H9 (cell line): ENCODE data around the gene MDFIC. TPM values are rescaled to one million over a fixed set of nuclear protein-coding genes. Genes with fewer than 3 reads are reported as not detected.

ENCODE experiments used
- DNase-seq: peaks from one replicate; pipeline ENCODE4 v3.0.0-alpha.2; 2017
- H2AFZ ChIP-seq: one replicate; pipeline ENCODE4 v1.6.1; 2013; ENCODE audit warnings: mild to moderate bottlenecking, low read length, control low read depth, moderate library complexity
- H2AK5ac ChIP-seq: 2 replicates; pipeline ENCODE4 v1.6.1; 2013; ENCODE audit warnings: low read length, control low read depth, mixed read lengths; ENCODE audit not compliant: insufficient read length
- H2BK120ac ChIP-seq: one replicate; pipeline ENCODE4 v1.6.1; 2013; ENCODE audit warnings: low read depth, mild to moderate bottlenecking, low read length, control low read depth, inconsistent platforms; ENCODE audit not compliant: poor library complexity, severe bottlenecking
- H2BK12ac ChIP-seq: 2 replicates; pipeline ENCODE4 v1.6.1; 2013; ENCODE audit warnings: low read length, control low read depth, mixed read lengths, low read depth; ENCODE audit not compliant: insufficient read length
- H2BK15ac ChIP-seq: 2 replicates; pipeline ENCODE4 v1.6.1; 2013; ENCODE audit warnings: low read depth, low read length, control low read depth
- H2BK20ac ChIP-seq: one replicate; pipeline ENCODE4 v1.6.1; 2013; ENCODE audit warnings: low read depth, mild to moderate bottlenecking, low read length, control low read depth, inconsistent platforms; ENCODE audit not compliant: poor library complexity, severe bottlenecking
- H2BK5ac ChIP-seq: 2 replicates; pipeline ENCODE4 v1.6.1; 2013; ENCODE audit warnings: low read length, control low read depth, mixed read lengths; ENCODE audit not compliant: insufficient read length
- H3K14ac ChIP-seq: 2 replicates; pipeline ENCODE4 v1.6.1; 2013; ENCODE audit warnings: low read length, control low read depth; ENCODE audit not compliant: insufficient read depth
- H3K18ac ChIP-seq: 2 replicates; pipeline ENCODE4 v1.6.1; 2013; ENCODE audit warnings: low read depth, mild to moderate bottlenecking, mixed read lengths, low read length, control low read depth; ENCODE audit not compliant: insufficient read length
- H3K23ac ChIP-seq: 2 replicates; pipeline ENCODE4 v1.6.1; 2013; ENCODE audit warnings: low read length, control low read depth, mixed read lengths, low read depth; ENCODE audit not compliant: insufficient read length
- H3K23me2 ChIP-seq: 2 replicates; pipeline ENCODE4 v1.6.1; 2013; ENCODE audit warnings: low read depth, mild to moderate bottlenecking, mixed read lengths, low read length, control low read depth; ENCODE audit not compliant: insufficient read length, poor library complexity, severe bottlenecking
- H3K27ac ChIP-seq: 2 replicates; pipeline ENCODE4 v1.5.1; 2013; ENCODE audit warnings: low read length, control low read depth, mixed read lengths, low read depth; ENCODE audit not compliant: insufficient read length
- H3K27me3 ChIP-seq: 2 replicates; pipeline ENCODE4 v1.6.1; 2013; ENCODE audit warnings: low read length, control low read depth, inconsistent platforms; ENCODE audit not compliant: insufficient read depth
- H3K4ac ChIP-seq: 2 replicates; pipeline ENCODE4 v1.6.1; 2013; ENCODE audit warnings: low read depth, mild to moderate bottlenecking, control low read depth, inconsistent platforms, low read length, moderate library complexity
- H3K4me1 ChIP-seq: 2 replicates; pipeline ENCODE4 v1.6.1; 2013; ENCODE audit warnings: low read length, control low read depth, inconsistent platforms; ENCODE audit not compliant: insufficient read depth
- H3K4me2 ChIP-seq: 2 replicates; pipeline ENCODE4 v1.6.1; 2013; ENCODE audit warnings: low read length, control low read depth, mixed read lengths; ENCODE audit not compliant: insufficient read length, insufficient read depth
- H3K56ac ChIP-seq: 2 replicates; pipeline ENCODE4 v1.6.1; 2013; ENCODE audit warnings: low read depth, mild to moderate bottlenecking, mixed read lengths, low read length, control low read depth; ENCODE audit not compliant: insufficient read length
- H3K79me1 ChIP-seq: 2 replicates; pipeline ENCODE4 v1.6.1; 2013; ENCODE audit warnings: low read depth, mild to moderate bottlenecking, moderate library complexity, low read length, control low read depth, inconsistent platforms; ENCODE audit not compliant: insufficient read depth, poor library complexity, severe bottlenecking
- H3K79me2 ChIP-seq: 2 replicates; pipeline ENCODE4 v1.6.1; 2013; ENCODE audit warnings: low read length, control low read depth, inconsistent platforms; ENCODE audit not compliant: insufficient read depth
- H3K9ac ChIP-seq: 2 replicates; pipeline ENCODE4 v1.6.1; 2013; ENCODE audit warnings: low read length, control low read depth, mixed read lengths; ENCODE audit not compliant: insufficient read length; ENCODE audit errors: extremely low read depth
- H3K9me3 ChIP-seq: one replicate; pipeline ENCODE4 v1.6.1; 2013; ENCODE audit warnings: low read depth, low read length, inconsistent platforms; ENCODE audit not compliant: control insufficient read depth
- H3T11ph ChIP-seq: one replicate; pipeline ENCODE4 v1.6.1; 2013; ENCODE audit warnings: mild to moderate bottlenecking, low read length, control low read depth, inconsistent platforms
- H4K20me1 ChIP-seq: one replicate; pipeline ENCODE4 v1.6.1; 2013; ENCODE audit not compliant: control insufficient read depth, insufficient read length, insufficient read depth
- H4K5ac ChIP-seq: 2 replicates; pipeline ENCODE4 v1.6.1; 2013; ENCODE audit warnings: low read depth, mild to moderate bottlenecking, mixed read lengths, low read length, control low read depth; ENCODE audit not compliant: insufficient read length
- H4K8ac ChIP-seq: replicated peaks from 2 replicates; pipeline ENCODE4 v1.6.1; 2013; ENCODE audit warnings: low read length, control low read depth, mixed read lengths, low read depth; ENCODE audit not compliant: insufficient read length
- H4K91ac ChIP-seq: 2 replicates; pipeline ENCODE4 v1.6.1; 2013; ENCODE audit warnings: low read depth, mild to moderate bottlenecking, moderate library complexity, mixed read lengths, low read length, control low read depth; ENCODE audit not compliant: insufficient read length
- H3K27ac Mint-ChIP-seq, 3 experiments: 2 replicates in 2 of 3; 3 replicates in 1 of 3; pipeline ENCODE4 v1.8.0; 2020 to 2021; ENCODE audit warnings: mixed read lengths in 3 of 3, mild to moderate bottlenecking in 1 of 3, moderate library complexity in 1 of 3
- H3K27me3 Mint-ChIP-seq: 2 replicates; pipeline ENCODE4 v1.8.0; 2021; ENCODE audit warnings: low read depth, mild to moderate bottlenecking, moderate library complexity, mixed read lengths
- H3K36me3 Mint-ChIP-seq, 3 experiments: 2 replicates in 2 of 3; 3 replicates in 1 of 3; pipeline ENCODE4 v1.8.0; 2020 to 2021; ENCODE audit warnings: low read depth in 3 of 3, mixed read lengths in 3 of 3; ENCODE audit not compliant: insufficient read depth in 1 of 3
- H3K4me1 Mint-ChIP-seq, 2 experiments: 2 replicates each; pipeline ENCODE4 v1.8.0; 2020; ENCODE audit warnings: mixed read lengths in 2 of 2
- H3K4me3 Mint-ChIP-seq, 2 experiments: 2 replicates in 1 of 2; 3 replicates in 1 of 2; pipeline ENCODE4 v1.8.0; 2020 to 2021; ENCODE audit warnings: mild to moderate bottlenecking in 2 of 2, mixed read lengths in 2 of 2, moderate library complexity in 1 of 2
- H3K9me3 Mint-ChIP-seq, 2 experiments: 2 replicates in 1 of 2; 3 replicates in 1 of 2; pipeline ENCODE4 v1.8.0; 2020; ENCODE audit warnings: mild to moderate bottlenecking in 2 of 2, mixed read lengths in 2 of 2, moderate library complexity in 1 of 2
- CTCF ChIP-seq: fragments of 200-600 bp; sonication (generic); conservative IDR thresholded peaks from 3 replicates; pipeline ENCODE4 v1.8.0; 2021; ENCODE audit warnings: antibody characterized with exemption, mild to moderate bottlenecking
- WGBS: extraction: QIAGEN DNeasy Blood & Tissue Kit; methylation state at CpG from one replicate; pipeline ENCODE4 v1.1.7; 2013; ENCODE audit warnings: missing lambda C conversion rate, low lambda C conversion rate, mixed read lengths; ENCODE audit not compliant: insufficient read length; ENCODE audit errors: extremely low coverage; 5-methylcytosine and 5-hydroxymethylcytosine counted together
- total RNA-seq: library from RNA; stranded (reverse); gene quantifications from 2 replicates; pipeline ENCODE4 v1.2.1, GENCODE V29; 2021

MDFIC gene
- total RNA-seq, 1 experiment from 2014 or later: 2.0 TPM

GRCh38 chr7:114940220-114940619 is 18.3 kb downstream of the MDFIC start:
- Histone ChIP-seq H3K27ac (no peak overlapping the region), H3K9me3 (no peaks in the 10 kb centered on the region), H3K4me2 (no peak overlapping the region), H3K4ac (no peak overlapping the region), H2BK12ac (no peak overlapping the region), H3K4me1 (peaks cover 4% of the 10 kb centered on the region; the same call in 1 of the 2 replicates), H2AK5ac (no peak overlapping the region), H4K8ac (no peak overlapping the region), H3K27me3 (no peaks in the 10 kb centered on the region), H4K91ac (no peak overlapping the region), H3K56ac (no peak overlapping the region), H3K18ac (no peak overlapping the region), H4K20me1 (no peaks in the 10 kb centered on the region), H3K23ac (no peak overlapping the region), H2BK120ac (no peak overlapping the region), H3K14ac (no peak overlapping the region), H3K79me1 (no peaks in the 10 kb centered on the region), H3K9ac (no peak overlapping the region), H3K23me2 (no peaks in the 10 kb centered on the region), H2BK20ac (no peak overlapping the region), H3K79me2 (no peaks in the 10 kb centered on the region), H2BK5ac (no peak overlapping the region), H2BK15ac (no peak overlapping the region), H4K5ac (no peak overlapping the region), H2AFZ (no peak overlapping the region), H3T11ph (no peak overlapping the region)
- no peaks in the 10 kb centered on the region; the same call in 1 of the 2 replicates for H3K27me3 Mint-ChIP-seq
- TF ChIP-seq CTCF: no peak
- WGBS: no CpG with 5 or more reads among the region's 3 CpGs
- no peaks in the 10 kb centered on the region for H3K9me3 Mint-ChIP-seq
- peaks cover 8 to 14% of the 10 kb centered on the region in 2 experiments for H3K4me1 Mint-ChIP-seq
- no peak overlapping the region for H3K4me3 Mint-ChIP-seq
- H3K36me3 Mint-ChIP-seq: no peaks in the 10 kb centered on the region; a peak in 2 of 7 replicates
- DNase-seq: no peak
- no peak overlapping the region for H3K27ac Mint-ChIP-seq
